Endothelial cell of umbilical vein (primary cell): Measurements from ENCODE around the gene PGAM1. TPM values are rescaled to one million over a fixed set of nuclear protein-coding genes. Genes with fewer than 3 reads are reported as not detected.

Experiments
- BruUV-seq: library from RNA; stranded (reverse); fragments of 400-500 nt; replicated peaks from 2 replicates; lab custom pipeline; 2021; lab: Mats Ljungman, UMichigan
- CTCF ChIA-PET: fragments of 300-600, 350-600 bp; sonication (Branson Sonifier 250); formaldehyde crosslinking; loops from one replicate; lab custom pipeline; 2021; ENCODE audit warnings: antibody characterized with exemption, inconsistent platforms; lab: Charles Lee
- POLR2A ChIA-PET: fragments of 300-600, 350-600 bp; sonication (Branson Sonifier 250); formaldehyde crosslinking; loops from one replicate; lab custom pipeline; 2021; ENCODE audit warnings: antibody characterized with exemption, inconsistent platforms; lab: Charles Lee
- DNase-seq: peaks from one replicate; pipeline ENCODE4 v3.0.0-alpha.2; 2011; ENCODE audit warnings: low read depth, low spot score
- FAIRE-seq: peaks from 2 replicates; lab custom pipeline; 2011; peaks lifted over from hg19 to GRCh38; lab: Jason Lieb, UNC
- H2AFZ ChIP-seq: 2 replicates; pipeline ENCODE4 v1.6.0; 2012; ENCODE audit warnings: low read depth, low read length, control low read depth, inconsistent platforms
- H3K27ac ChIP-seq: 2 replicates; pipeline ENCODE4 v1.5.1; 2011; ENCODE audit warnings: low read depth, mild to moderate bottlenecking, control low read depth, low read length, moderate library complexity; ENCODE audit not compliant: insufficient read depth
- H3K27me3 ChIP-seq, 2 experiments: 2 replicates each; pipeline versions ENCODE4 v1.6.0 to v1.6.1; 2011; ENCODE audit warnings: low read length in 2 of 2, mixed read lengths in 1 of 2; ENCODE audit not compliant: control insufficient read depth in 2 of 2, insufficient read depth in 2 of 2
- H3K36me3 ChIP-seq, 2 experiments: 2 replicates in 1 of 2; 3 replicates in 1 of 2; pipeline ENCODE4 v1.5.1; 2011; ENCODE audit warnings: low read length in 2 of 2, mild to moderate bottlenecking in 1 of 2, moderate library complexity in 1 of 2; ENCODE audit not compliant: control insufficient read depth in 2 of 2, insufficient read depth in 2 of 2; ENCODE audit errors: extremely low read depth in 1 of 2
- H3K4me1 ChIP-seq: 3 replicates; pipeline ENCODE4 v1.5.1; 2011; ENCODE audit warnings: mild to moderate bottlenecking, low read length; ENCODE audit not compliant: control insufficient read depth, insufficient read depth; ENCODE audit errors: extremely low read depth
- H3K4me2 ChIP-seq: 2 replicates; pipeline ENCODE4 v1.6.1; 2011; ENCODE audit warnings: low read length, control low read depth, mixed read lengths; ENCODE audit not compliant: insufficient read depth
- H3K4me3 ChIP-seq, 3 experiments: fragments of 200-600 bp in 1 of 3; sonication (generic), shearing (Covaris generic) in 1 of 3; replicated peaks in 1 of 3; 2 replicates each; pipeline ENCODE4 v1.5.1; 2011 to 2016; ENCODE audit warnings: control low read depth in 3 of 3, low read length in 3 of 3, mild to moderate bottlenecking in 2 of 3, inconsistent platforms in 1 of 3, low read depth in 1 of 3, moderate library complexity in 1 of 3; ENCODE audit not compliant: insufficient read depth in 1 of 3
- H3K79me2 ChIP-seq: 2 replicates; pipeline ENCODE4 v1.6.0; 2012; ENCODE audit warnings: low read length, inconsistent platforms; ENCODE audit not compliant: control insufficient read depth, insufficient read depth
- H3K9ac ChIP-seq: replicated peaks from 2 replicates; pipeline ENCODE3; 2011; ENCODE audit warnings: low read length, control low read depth; ENCODE audit not compliant: insufficient read depth; ENCODE audit errors: extremely low read depth
- H3K9me1 ChIP-seq: replicated peaks from 3 replicates; pipeline ENCODE4 v1.6.0; 2011; ENCODE audit warnings: mild to moderate bottlenecking, low read length; ENCODE audit not compliant: control insufficient read depth, insufficient read depth; ENCODE audit errors: extremely low read depth
- H3K9me3 ChIP-seq: replicated peaks from 2 replicates; pipeline ENCODE4 v1.5.1; 2012; ENCODE audit warnings: low read length, inconsistent platforms; ENCODE audit not compliant: control insufficient read depth, insufficient read depth
- H4K20me1 ChIP-seq: replicated peaks from 2 replicates; pipeline ENCODE3; 2011; ENCODE audit warnings: mild to moderate bottlenecking, low read length; ENCODE audit not compliant: control insufficient read depth, insufficient read depth; ENCODE audit errors: extremely low read depth
- EZH2 ChIP-seq: IDR thresholded peaks from 2 replicates; pipeline ENCODE4 v1.6.1; 2012; ENCODE audit warnings: borderline replicate concordance, low read depth, mild to moderate bottlenecking, moderate library complexity, low read length, inconsistent platforms; ENCODE audit not compliant: severe bottlenecking
- FOS ChIP-seq: IDR thresholded peaks from 2 replicates; pipeline ENCODE4 v1.6.1; 2011; ENCODE audit warnings: mild to moderate bottlenecking, low read length, moderate library complexity, borderline replicate concordance; ENCODE audit not compliant: insufficient read depth
- GATA2 ChIP-seq: IDR thresholded peaks from 2 replicates; pipeline ENCODE4 v1.7.0; 2011; ENCODE audit warnings: low read depth, mild to moderate bottlenecking, moderate library complexity, mixed read lengths, low read length; ENCODE audit not compliant: insufficient read length, insufficient read depth
- JUN ChIP-seq: IDR thresholded peaks from 2 replicates; pipeline ENCODE4 v1.6.1; 2011; ENCODE audit warnings: borderline replicate concordance, low read depth; ENCODE audit not compliant: insufficient read length, insufficient read depth
- MYC ChIP-seq: IDR thresholded peaks from one replicate; pipeline ENCODE4 v1.6.1; 2011; ENCODE audit warnings: mild to moderate bottlenecking, low read depth, low read length
- POLR2A ChIP-seq: IDR thresholded peaks from 2 replicates; pipeline ENCODE4 v1.6.1; 2012; ENCODE audit warnings: low read depth, mild to moderate bottlenecking, control low read depth, low read length
- POLR2AphosphoS5 ChIP-seq: IDR thresholded peaks from 2 replicates; pipeline ENCODE4 v1.6.1; 2012; ENCODE audit warnings: low read depth, mild to moderate bottlenecking, control low read depth, low read length, moderate library complexity; ENCODE audit not compliant: insufficient read depth
- dilution Hi-C: fragments of 300-500 bp; cut with MboI; formaldehyde crosslinking; loops from one replicate; pipeline ENCODE4 v1.15.0; 2019; ENCODE audit warnings: low sequenced_read_pairs; ENCODE audit not compliant: extremely low pct_ligation_motif_present
- intact Hi-C: fragments of 100-400 bp; cut with micrococcal nuclease; formaldehyde crosslinking; loops from one replicate; pipeline ENCODE4 v1.10.0; 2022
- polyA plus RNA-seq, 4 experiments: library from polyadenylated mRNA; depleted of rRNA in 3 of 4; stranded (reverse) in 3 of 4; unstranded in 1 of 4; fragments of >200 nt; gene quantifications; 2 replicates each; pipeline versions ENCODE4 v1.2.1 to v1.2.3, GENCODE V29; 2011 to 2012; ENCODE audit warnings: missing spikeins in 1 of 4
- total RNA-seq: library from RNA; stranded (reverse); gene quantifications from 2 replicates; pipeline ENCODE4 v1.2.3, GENCODE V29; 2021
- TF ChIP-seq, protein P1 (sequence below), 2 donors: IDR thresholded peaks; 1 replicate in 1 of 2; 2 replicates in 1 of 2; pipeline ENCODE4 v1.5.1; 2011; ENCODE audit warnings: low read length in 2 of 2, mild to moderate bottlenecking in 2 of 2, moderate library complexity in 2 of 2, control low read depth in 1 of 2, inconsistent platforms in 1 of 2, low read depth in 1 of 2; ENCODE audit not compliant: insufficient read depth in 1 of 2; ENCODE audit errors: extremely low read depth in 1 of 2
- TF ChIP-seq, protein P2 (sequence below): IDR thresholded peaks from 2 replicates; pipeline ENCODE4 v1.6.1; 2011; ENCODE audit not compliant: insufficient read depth, insufficient read length

Gene PGAM1
- total and polyA plus RNA-seq, 2 donors (not counting 3 experiments of a cell fraction or from before 2014, with no cell fraction given): 375 TPM

DNA sequence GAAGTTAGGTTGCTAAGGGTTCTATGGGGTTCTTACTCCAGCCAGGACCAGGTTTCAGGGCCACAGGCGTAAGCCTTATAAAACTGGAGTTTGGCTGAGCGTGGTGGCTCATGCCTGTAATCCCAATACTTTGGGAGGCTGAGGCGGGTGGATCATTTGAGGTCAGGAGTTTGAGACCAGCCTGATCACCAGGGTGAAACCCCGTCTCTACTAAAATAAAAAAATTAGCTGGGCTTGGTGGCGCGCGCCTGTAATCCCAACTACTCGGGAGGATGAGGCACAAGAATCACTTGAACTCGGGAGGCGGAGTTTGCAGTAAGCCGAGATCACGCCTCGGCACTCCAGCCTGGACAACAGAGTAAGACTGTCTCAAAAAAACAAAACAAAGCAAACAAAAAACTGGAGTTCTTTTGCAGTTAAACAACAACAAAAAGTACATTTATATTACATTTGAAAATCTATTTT, 24.5 kb upstream of the PGAM1 start:
- BruUV-seq: no TSS peak
- H3K9me1 ChIP-seq: no peaks in the 10 kb centered on the region
- dilution Hi-C loops (no loop called here), intact Hi-C loops (loop anchor here (1.0 to 2.0 kb wide), 2 partner anchors 45 to 67 kb away; partner anchors contain the start of gene FRAT2)
- no peak overlapping the region for H3K4me2 ChIP-seq
- no peak for FAIRE-seq
- POLR2A ChIA-PET: interaction anchor here (0.6 to 1.2 kb wide), 3 partner anchors 43 to 117 kb away, joined by 3 read pairs; partner anchors contain the start of gene ARHGAP19
- CTCF ChIA-PET: interaction anchor here (0.7 to 2.7 kb wide), 9 partner anchors 12 to 329 kb away, joined by 3 to 14 read pairs (median 6); no protein-coding TSS in a partner anchor
- H3K27me3 ChIP-seq: no peaks in the 10 kb centered on the region
- peak overlapping the region; percentile 75 for H3K27ac ChIP-seq
- no peak overlapping the region for H2AFZ ChIP-seq
- H3K4me1 ChIP-seq: peaks cover 10% of the 10 kb centered on the region
- no peak for TF ChIP-seq POLR2A
- TF ChIP-seq JUN: no peak
- no peak for TF ChIP-seq POLR2AphosphoS5
- TF ChIP-seq EZH2: no peak
- TF ChIP-seq MYC: no peak
- TF ChIP-seq, protein P1, sequence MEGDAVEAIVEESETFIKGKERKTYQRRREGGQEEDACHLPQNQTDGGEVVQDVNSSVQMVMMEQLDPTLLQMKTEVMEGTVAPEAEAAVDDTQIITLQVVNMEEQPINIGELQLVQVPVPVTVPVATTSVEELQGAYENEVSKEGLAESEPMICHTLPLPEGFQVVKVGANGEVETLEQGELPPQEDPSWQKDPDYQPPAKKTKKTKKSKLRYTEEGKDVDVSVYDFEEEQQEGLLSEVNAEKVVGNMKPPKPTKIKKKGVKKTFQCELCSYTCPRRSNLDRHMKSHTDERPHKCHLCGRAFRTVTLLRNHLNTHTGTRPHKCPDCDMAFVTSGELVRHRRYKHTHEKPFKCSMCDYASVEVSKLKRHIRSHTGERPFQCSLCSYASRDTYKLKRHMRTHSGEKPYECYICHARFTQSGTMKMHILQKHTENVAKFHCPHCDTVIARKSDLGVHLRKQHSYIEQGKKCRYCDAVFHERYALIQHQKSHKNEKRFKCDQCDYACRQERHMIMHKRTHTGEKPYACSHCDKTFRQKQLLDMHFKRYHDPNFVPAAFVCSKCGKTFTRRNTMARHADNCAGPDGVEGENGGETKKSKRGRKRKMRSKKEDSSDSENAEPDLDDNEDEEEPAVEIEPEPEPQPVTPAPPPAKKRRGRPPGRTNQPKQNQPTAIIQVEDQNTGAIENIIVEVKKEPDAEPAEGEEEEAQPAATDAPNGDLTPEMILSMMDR (IDR thresholded peaks at IDR 0.05; ENCODE audit: extremely low read depth in 1 of 2, insufficient read depth in 1 of 2, low read depth in 1 of 2, low read length in 2 of 2): no peak
- TF ChIP-seq, protein P2, sequence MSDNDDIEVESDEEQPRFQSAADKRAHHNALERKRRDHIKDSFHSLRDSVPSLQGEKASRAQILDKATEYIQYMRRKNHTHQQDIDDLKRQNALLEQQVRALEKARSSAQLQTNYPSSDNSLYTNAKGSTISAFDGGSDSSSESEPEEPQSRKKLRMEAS: no peak
- no peak for TF ChIP-seq FOS
- TF ChIP-seq GATA2: no peak
- H3K36me3 ChIP-seq: no peaks in the 10 kb centered on the region
- no peaks in the 10 kb centered on the region for H4K20me1 ChIP-seq
- no peak for DNase-seq
- H3K9me3 ChIP-seq: no peaks in the 10 kb centered on the region
- peak overlapping the region in 1 of 3 experiments; percentile 58 for H3K4me3 ChIP-seq
- peaks cover 4% of the 10 kb centered on the region for H3K79me2 ChIP-seq
- no peak overlapping the region for H3K9ac ChIP-seq
